NCI-H82 treated with DMSO at 0.1 percent for 48 hours (cell line): ENCODE results near the gene CDKN2D.
"Not testable (repeated sequence)": the region's sequence is repeated elsewhere in the genome, so short reads cannot be mapped to it uniquely, and the experiment has no call there.

ENCODE experiments used
- DNase-seq: peaks from one replicate; lab custom pipeline; 2025; ENCODE audit not compliant: unreplicated experiment; lab: John Stamatoyannopoulos, UW

Gene CDKN2D

DNA sequence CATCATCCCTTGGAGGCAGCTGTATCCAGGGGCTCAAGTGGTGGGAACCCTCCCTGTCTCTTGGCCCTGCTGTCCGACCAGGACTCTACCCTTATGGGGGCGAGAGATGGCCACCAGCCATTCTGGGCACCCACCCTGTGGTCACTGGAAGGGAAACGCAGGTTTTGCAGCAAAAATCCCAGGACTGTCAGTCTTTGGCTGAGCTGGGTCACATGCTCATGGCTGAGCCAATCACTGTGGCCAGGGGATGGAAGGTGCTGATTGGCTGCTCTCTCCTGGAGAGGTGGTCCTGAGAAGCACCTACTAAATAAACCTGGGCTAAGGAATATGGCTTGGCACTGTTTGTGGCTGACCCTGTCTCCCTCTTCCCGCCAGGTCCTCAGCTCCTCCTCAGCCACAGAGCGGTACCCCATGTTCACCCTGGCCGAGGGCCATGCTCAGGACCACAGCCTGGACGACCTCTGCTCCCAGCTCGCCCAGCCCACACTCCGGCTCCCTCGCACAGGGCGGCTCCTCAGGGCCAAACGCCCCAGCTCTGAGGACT lies 16.2 kb downstream of the CDKN2D start:
- DNase-seq = no peak

DNA sequence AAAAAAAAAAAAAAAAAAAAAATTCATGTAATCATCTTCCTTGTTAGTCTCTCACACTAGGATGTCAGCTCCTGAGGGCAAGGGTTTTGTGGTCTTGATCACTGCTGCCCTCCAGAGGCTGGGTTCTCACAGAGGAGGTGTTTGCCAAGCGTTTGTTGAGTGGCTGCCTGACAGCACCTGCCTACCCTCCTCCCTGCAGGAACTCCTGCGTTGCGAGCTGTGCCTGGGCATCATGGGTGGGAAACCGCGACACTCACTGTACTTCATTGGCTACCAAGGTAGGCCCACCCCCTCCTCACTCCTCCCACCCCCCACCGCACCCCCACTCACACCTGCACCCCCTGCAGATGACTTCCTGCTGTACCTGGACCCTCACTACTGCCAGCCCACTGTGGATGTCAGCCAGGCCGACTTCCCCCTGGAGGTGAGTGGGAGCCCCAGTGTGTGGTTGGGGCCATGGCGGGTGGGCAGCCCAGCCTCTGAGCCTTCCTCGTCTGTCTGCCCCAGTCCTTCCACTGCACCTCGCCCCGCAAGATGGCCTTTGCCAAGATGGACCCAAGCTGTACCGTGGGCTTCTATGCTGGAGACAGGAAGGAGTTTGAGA lies 17.0 kb downstream of the CDKN2D start:
- DNase-seq = no peak

DNA sequence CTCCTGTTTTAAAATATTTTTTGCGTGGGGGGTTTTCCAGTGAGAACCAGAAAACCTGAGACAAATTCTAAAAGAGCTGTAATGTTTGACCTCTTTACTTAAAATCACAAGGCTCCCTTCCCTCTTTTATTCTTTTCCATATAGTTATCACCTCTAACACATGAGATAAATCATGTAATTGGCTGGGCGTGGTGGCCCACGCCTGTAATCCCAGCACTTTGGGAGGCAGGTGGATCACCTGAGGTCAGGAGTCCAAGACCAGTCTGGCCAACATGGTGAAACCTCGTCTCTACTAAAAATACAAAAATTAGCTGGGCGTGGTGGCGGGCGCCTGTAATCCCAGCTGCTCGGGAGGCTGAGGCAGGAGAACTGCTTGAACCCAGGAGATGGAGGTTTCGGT lies 17.8 kb downstream of the CDKN2D start:
- DNase-seq = not testable (repeated sequence)

DNA sequence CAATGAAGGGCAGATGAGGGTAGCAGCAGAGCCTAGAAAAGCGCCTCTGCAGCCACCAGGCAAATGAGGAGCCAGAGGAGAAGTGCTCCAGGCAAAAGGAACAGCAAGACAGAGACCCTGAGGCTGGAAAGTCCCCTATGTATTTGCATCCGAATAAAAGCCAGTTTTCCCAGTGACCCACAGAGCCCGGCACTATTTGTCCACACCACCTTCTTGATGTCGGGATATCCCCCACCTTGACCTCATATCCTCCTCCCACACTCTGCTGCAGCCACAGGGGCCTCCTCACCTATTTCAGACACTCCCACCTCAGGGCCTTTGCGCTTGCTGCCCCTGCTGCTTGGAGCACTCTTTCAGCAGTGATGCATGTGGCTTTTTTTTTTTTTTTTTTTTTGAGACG lies 18.4 kb downstream of the CDKN2D start:
- no peak for DNase-seq

DNA sequence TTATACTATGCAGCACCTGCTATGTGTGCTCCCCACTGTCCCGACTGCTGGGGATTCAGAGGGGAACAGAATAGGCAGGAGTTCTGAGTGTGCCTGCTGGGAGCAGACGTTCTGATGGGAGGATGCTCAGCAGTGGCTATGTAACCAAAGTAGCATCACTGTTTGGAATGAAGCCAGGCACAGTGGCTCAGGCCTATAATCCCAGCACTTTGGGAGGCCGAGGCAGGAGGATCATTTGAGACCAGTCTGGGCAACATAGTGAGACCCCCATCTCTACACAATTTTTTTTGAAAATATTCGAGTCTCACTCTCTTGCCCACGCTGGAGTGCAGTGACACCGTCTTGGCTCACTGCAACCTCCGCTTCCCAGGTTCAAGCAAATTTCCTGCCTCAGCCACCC lies 19.0 kb downstream of the CDKN2D start:
- DNase-seq = no peak

DNA sequence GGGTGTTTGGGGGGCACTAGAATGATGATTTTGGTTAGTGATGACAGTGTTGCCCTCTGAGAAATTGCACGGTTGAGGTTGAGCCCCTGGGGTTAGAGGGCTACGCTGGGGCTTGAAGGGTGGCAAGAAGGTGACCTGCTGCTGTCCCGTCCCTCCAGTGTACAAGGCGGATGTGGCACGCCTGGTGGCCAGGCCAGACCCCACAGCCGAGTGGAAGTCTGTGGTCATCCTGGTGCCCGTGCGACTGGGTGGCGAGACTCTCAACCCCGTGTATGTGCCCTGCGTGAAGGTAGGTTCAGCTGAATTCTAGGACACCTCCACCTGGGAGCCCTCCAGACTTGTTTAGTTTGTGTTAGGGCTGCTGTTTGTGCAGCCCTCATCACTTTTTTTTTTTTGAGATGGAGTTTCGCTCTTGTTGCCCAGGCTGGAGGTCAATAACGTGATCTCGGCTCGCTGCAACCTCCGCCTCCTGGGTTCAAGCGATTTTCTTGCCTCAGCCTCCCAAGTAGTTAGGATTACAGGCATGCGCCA lies 20.0 kb downstream of the CDKN2D start:
- no peak for DNase-seq

DNA sequence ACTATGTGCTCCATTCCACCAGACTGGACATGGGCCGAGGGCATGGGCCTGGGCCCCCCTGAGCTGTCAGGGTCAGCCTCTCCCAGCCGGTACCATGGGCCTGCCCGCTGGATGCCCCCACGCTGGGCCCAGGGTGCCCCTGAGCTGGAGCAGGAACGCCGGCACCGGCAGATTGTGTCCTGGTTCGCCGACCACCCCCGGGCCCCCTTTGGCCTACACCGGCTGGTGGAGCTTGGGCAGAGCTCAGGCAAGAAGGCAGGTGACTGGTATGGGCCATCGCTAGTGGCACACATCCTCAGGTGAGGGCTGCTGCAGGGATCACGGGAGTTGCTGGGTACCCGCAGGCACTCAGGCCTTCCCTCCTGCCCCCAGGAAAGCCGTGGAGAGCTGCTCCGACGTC lies 22.0 kb downstream of the CDKN2D start:
- no peak for DNase-seq

DNA sequence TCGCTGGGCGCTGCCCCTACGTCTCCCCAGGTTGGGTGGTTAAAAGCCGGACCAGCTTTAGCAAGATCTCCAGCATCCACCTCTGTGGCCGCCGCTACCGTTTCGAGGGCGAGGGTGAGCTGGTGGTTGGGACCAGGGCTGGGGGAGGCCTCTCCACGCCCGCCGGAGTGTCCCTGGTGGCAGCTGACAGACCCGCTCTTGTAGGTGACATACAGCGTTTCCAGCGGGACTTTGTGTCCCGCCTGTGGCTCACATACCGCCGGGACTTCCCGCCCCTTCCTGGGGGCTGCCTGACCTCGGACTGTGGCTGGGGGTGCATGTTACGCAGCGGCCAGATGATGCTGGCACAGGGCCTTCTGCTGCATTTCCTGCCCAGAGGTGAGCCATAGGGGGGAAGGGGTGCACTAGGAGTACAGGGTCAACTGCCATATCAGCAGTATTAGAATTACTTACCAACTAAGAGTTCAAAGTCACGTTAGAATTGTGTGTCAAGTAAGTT lies 24.0 kb downstream of the CDKN2D start:
- no peak for DNase-seq

DNA sequence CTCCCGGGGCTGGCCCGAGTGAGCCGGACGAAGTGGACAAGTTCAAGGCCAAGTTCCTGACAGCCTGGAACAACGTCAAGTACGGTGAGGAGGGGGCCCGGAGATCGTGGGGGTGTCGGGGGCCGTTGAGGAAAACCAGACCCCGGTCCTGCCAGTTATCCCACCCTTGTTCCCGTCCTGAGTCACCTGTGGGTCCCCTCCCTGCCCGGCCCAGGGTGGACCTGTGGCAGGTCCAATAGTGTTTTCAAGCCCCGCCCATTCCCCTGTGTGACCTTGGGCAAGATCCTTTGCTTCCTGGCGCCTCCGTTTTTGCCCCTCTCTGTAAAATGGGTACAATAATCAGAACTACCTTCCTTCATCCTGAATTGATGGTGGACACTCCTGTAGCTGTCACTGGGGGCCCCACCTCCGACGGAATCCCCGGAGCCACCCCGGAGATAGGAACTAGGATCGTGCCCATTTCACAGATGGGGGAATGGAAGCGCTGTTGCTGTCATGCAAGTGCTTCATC lies 24.5 kb downstream of the CDKN2D start:
- no peak for DNase-seq

DNA sequence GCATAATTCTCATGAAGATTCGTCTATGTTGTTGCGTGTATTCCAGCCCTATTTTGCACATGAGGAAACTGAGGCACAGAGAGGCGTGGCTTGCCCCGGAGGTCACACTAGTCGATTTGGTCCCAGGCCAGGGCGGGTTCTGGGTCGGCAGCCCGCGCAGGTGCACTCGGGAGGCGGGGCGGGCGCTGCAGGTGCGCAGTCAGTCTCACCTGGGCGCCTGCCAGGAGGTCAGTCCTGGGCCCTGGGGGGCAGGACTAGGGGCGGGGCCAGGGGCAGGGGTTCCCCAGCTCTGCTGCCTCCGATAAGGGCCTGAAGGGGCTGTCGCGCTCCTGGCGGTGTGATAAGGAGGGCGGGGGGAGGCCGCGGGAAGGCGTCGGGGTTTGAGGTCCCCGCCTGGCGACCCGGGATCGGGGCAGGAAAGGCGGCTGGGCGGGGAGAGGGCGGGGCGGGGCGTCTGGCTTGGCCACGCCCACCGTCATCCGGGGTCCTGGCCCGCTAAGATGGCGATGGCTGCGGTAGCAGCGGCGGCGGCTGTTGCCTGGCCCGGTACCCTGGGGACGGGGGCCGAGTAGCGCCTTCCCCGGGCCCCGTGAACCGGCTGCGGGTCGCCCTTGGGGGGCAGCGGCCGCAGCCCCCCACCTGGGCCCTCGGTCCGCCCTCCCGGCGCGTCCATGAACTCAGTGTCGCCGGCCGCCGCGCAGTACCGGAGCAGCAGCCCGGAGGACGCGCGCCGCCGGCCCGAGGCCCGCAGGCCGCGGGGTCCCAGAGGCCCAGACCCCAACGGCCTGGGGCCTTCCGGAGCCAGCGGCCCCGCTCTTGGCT lies 25.1 kb downstream of the CDKN2D start, which contains the start of gene ATG4D:
TSS of gene ATG4D (plus strand) at position 485 of the 822 bp plus-strand sequence. CDS start at position 672, 187 bp downstream.
- no peak for DNase-seq

DNA sequence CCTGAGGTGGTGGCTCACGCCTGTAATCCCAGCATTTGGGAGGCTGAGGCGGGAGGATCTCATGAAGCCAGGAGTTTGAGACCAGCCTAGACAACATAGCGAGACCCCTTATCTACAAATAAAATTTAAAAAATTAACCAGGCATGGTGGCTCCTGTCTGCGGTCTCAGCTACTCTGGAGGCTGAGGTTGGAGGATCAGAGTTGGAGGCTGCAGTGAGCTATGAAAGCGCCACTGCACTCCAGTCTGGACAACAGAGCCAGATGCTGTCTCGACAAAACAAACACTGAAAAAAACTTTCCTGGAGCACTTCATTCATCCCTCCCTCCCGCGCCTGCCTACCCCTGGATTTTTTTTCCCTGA lies 25.7 kb downstream of the CDKN2D start:
- DNase-seq = no peak

DNA sequence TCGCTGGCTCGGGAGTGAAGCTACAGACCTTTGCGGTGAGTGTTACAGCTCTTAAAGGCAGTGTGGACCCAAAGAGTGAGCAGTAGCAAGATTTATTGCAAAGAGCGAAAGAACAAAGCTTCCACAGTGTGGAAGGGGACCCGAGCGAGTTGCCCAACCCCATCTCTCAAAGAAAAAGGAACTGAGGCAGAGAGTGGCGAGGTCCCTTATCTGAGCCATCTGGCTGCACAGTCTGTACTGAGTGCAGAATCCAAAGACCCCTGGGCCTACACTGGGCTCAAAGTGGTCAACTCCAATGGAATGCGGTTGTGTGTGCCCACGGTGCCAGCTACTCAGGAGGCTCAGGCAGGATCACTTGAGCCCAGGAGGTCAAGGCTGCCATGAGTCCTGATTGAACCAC lies 29.8 kb downstream of the CDKN2D start:
- not testable (repeated sequence) for DNase-seq

DNA sequence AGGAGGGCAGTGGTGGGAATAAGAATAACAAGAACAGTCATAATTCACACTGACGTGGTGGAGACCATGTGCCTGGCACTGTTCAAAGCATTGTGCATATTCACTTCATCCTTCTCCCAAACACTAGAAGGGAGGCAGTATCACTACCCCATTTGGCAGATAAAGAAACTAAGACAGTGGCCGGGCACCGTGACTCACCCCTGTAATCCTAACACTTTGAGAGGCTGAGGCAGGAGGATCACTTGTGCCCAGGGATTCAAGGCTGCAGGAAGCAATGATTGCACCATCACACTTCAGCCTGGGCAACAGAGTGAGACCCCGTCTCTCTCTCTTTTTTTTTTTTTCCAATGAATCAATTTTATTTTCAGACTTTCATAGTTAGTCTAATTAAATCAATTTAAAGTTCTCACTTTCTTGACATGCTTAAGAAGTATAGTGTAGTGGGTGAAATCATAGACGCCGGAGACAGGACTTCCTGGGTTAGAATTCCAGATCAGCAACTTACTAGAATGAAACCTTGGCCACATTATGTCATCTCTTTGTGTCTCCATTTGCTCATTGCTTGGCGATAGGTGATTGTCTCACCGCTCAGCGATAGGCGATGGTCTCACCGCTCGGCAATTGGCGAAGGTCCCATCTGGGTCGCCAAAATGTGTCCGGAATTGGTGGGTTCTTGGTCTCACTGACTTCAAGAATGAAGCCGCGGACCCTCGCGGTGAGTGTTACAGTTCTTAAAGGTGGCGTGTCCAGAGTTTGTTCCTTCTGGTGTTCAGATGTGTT lies 30.4 kb downstream of the CDKN2D start:
- DNase-seq = no peak

DNA sequence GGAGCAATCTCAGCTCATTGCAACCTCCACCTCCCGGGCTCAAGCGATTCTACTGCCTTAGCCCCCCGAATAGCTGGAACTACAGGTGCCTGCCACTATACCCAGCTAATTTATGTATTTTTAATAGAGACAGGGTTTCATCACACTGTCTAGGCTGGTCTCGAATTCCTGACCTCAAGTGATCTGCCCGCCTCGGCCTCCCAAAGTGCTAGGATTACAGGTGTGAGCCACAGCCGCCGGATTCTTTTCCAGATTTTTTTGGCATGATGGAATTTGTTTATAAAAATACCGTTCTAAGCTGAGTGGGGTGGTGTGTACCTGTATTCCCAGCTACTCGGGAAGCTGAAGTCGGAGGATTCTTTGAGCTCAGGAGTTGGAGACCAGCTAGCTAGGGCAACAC lies 31.1 kb downstream of the CDKN2D start:
- no peak for DNase-seq

DNA sequence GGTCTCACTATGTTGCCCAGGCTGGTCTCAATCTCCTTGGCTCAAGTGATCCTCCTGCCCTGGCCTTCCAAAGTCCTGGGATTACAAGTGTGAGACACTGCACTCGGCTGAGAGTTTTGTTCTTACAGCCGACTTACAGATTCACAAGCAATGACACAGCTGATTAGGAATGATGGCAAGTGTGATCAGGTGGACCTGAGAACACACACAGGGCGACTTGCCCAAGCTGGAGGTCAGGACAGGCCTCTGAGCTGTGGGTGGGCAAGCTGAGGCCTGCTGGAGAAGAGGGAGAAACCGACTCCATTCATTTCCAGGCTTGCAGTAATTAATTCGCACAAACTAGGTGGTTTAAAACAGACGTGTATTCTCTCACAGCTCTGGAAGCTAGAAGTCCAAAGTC lies 33.2 kb downstream of the CDKN2D start:
- DNase-seq = no peak

DNA sequence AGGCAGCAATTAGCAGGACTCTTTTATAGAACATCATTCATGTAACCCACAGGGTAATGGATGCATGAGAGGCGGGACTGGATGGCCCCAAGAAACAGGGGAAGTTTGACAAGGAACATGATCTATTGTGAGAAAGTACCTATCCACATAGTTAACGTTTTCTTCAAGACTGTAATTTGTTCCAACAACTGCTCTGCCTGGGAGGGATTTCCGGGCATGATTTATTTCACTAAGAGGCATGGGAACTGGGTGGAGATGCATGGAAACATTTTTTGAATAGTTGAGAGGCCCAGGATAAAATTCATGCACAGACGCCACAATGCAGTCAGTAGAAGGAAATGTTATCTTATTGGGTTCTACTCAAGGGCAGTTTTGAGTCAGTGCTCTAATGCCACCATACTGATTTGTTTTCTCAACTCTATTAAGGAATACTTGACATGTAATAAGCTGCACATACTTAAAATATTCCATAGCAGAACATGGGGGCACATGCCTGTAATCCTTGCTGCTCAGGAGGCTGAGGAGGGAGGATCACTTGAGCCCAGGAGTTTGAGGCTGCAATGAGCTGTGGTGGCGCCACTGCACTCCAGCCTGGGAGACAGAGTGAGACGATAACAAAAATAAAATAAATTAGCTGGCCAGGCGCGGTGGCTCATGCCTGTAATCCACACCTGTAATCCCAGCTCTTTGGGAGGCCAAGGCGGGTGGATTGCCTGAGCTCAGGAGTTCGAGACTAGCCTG lies 35.0 kb downstream of the CDKN2D start:
- DNase-seq = no peak

DNA sequence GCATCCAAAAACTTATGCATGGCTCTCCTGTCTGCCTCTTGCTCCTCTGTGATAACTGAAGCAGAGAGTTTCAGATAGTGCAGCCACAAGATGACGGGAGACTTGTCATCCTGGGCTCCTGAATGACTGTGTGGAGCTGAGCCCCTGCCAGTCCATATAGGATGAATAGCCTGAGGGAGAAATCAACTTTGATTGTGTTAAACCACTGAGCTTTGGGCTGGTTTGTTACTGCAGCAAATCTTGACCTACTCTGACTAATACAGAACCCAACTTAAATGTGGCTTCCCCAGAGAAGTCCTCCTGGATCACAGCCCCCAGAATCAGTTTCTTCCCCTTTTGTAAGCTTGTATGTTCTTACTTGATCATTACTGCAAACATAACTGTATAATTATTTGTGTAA lies 36.3 kb downstream of the CDKN2D start:
- DNase-seq = no peak

DNA sequence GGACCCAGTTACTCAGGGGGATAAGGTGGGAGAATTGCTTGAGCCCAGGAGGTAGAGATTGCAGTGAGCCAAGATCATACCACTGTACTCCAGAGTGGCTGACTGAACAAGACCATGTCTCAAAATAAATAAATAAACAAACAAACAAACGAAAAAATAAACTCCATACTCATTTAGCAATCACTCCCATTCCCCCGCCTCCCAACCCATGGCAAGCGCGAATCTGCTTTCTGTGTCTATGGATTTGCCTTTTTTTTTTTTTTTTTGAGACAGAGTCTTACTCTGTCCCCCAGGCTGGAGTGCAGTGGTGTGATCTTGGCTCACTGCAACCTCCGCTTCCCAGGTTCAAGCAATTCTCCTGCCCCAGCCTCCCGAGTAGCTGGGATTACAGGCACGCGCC lies 41.9 kb downstream of the CDKN2D start:
- not testable (repeated sequence) for DNase-seq

DNA sequence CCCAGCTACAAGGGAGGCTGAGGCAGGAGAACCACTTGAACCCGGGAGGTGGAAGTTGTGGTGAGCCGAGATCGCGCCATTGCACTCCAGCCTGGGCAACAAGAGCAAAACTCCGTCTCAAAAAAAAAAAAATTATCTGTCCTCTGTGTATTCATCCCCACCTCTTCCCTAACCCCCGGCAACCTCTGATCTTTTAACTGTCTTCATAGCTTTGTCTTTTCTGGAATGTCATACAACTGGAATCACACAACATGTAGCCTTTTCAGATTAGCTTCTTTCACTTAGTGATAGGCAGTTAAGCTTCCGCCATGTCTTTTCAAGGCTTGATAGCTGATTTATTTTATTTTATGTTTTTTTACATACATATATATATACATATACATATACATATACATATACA lies 43.1 kb downstream of the CDKN2D start:
- DNase-seq = no peak

DNA sequence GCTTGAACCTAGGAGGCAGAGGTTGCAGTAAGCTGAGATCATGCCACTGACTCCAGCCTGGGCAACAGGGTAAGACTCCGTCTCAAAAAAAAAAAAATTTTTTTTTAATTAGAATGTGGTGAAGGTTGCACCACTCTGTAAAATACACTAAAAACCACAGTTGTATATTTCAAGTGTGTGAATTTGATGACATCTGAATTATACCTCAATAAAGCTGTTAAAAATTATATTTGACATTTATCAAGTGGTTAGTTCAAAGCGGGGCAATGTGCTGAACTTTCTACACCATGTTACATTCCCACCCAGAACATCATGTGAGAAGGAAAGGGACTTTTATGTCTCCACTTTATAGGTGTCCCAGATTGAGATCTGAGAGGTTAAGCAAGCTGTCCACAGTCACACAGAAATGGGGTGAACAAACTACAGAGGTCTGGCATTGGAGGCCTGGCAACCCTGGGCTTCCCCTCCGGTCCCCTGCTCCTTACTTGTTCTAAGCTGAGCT lies 45.6 kb downstream of the CDKN2D start:
- DNase-seq = no peak
